K562 (cell line): ENCODE results near the gene BRSK1. TPM values are rescaled to one million over a fixed set of nuclear protein-coding genes. Genes with fewer than 3 reads are reported as not detected.

ENCODE experiments used
- ARID2 ChIP-seq: fragments of 450-650 bp; IDR thresholded peaks from 2 replicates; pipeline ENCODE4 v1.6.1; 2017; ENCODE audit warnings: antibody characterized with exemption, mild to moderate bottlenecking
- CBX2 ChIP-seq: fragments of 200-600 bp; sonication (generic); IDR thresholded peaks from one replicate; pipeline ENCODE4 v1.6.1; 2012; ENCODE audit warnings: mild to moderate bottlenecking, low read length, inconsistent platforms; ENCODE audit not compliant: insufficient read depth, poor library complexity, severe bottlenecking
- HCFC1 ChIP-seq: IDR thresholded peaks from 2 replicates; pipeline ENCODE4 v1.6.1; 2012; ENCODE audit warnings: low read depth, low read length, improper control_type of control experiment
- HLTF ChIP-seq: fragments of 450-650 bp; IDR thresholded peaks from 2 replicates; pipeline ENCODE4 v1.6.1; 2016
- JUNB ChIP-seq: fragments of 450-650 bp; formaldehyde crosslinking; conservative IDR thresholded peaks from 2 replicates; pipeline ENCODE4 v1.4.0; 2020; ENCODE audit warnings: mild to moderate bottlenecking
- MIER1 ChIP-seq: fragments of 450-650 bp; IDR thresholded peaks from 2 replicates; pipeline ENCODE4 v1.6.1; 2016; ENCODE audit warnings: antibody characterized with exemption, mild to moderate bottlenecking, low read depth
- POLR2G ChIP-seq: fragments of 200-400 bp; formaldehyde crosslinking; IDR thresholded peaks from 2 replicates; pipeline ENCODE4 v1.6.1; 2017; ENCODE audit warnings: low read depth, mild to moderate bottlenecking, antibody characterized with exemption, low read length, moderate library complexity
- RBM17 ChIP-seq: fragments of 200-400 bp; formaldehyde crosslinking; IDR thresholded peaks from 2 replicates; pipeline ENCODE4 v1.6.1; 2017; ENCODE audit warnings: low read depth, mild to moderate bottlenecking, low read length, borderline replicate concordance
- SIX5 ChIP-seq, 2 experiments: IDR thresholded peaks; 2 replicates each; pipeline ENCODE4 v1.6.1; 2011; ENCODE audit warnings: low read length in 2 of 2, borderline replicate concordance in 1 of 2, low read depth in 1 of 2, mild to moderate bottlenecking in 1 of 2, moderate library complexity in 1 of 2; ENCODE audit not compliant: insufficient read depth in 1 of 2
- SNIP1 ChIP-seq: fragments of 450-650 bp; IDR thresholded peaks from 2 replicates; pipeline ENCODE4 v1.7.1; 2017; ENCODE audit warnings: low read depth, mild to moderate bottlenecking
- ZBTB5 ChIP-seq: fragments of 450-650 bp; IDR thresholded peaks from 2 replicates; pipeline ENCODE4 v1.6.1; 2017; ENCODE audit warnings: antibody characterized with exemption
- ZNF3 ChIP-seq: fragments of 250-450 bp; sonication (Bioruptor Pico); IDR thresholded peaks from 2 replicates; pipeline ENCODE4 v1.5.0; 2021; ENCODE audit warnings: mild to moderate bottlenecking, moderate library complexity
- ZNF395 ChIP-seq: fragments of 200-800 bp; sonication (Bioruptor generic); IDR thresholded peaks from 2 replicates; pipeline ENCODE4 v1.6.1; 2017; ENCODE audit warnings: missing genetic modification characterization, missing compliant biosample characterization
- polyA plus RNA-seq, 8 experiments: library from polyadenylated mRNA; depleted of rRNA in 4 of 8; stranded (reverse) in 5 of 8; unstranded in 3 of 8; fragments of >200 nt; fragmentation: Nextera tagmentation in 2 of 8; fragmentation: Illumina TruSeq in 1 of 8; extraction: Ambion mirVana in 2 of 8; extraction: Trizol in 1 of 8; gene quantifications; 2 replicates each; pipeline versions ENCODE4 v1.2.1 to v1.2.3, GENCODE V29; 2011 to 2014; ENCODE audit warnings: inconsistent platforms in 1 of 8, missing spikeins in 1 of 8
- total RNA-seq, 7 experiments: library from RNA; depleted of rRNA in 6 of 7; stranded (reverse); fragments of >200 nt in 6 of 7; fragmentation: Illumina TruSeq in 2 of 7; extraction: Trizol in 2 of 7; gene quantifications; 2 replicates each; pipeline versions ENCODE4 v1.2.1 to v1.2.3, GENCODE V29; 2011 to 2021; ENCODE audit warnings: low replicate concordance in 1 of 7
- TF ChIP-seq, protein P1 (sequence below): fragments of 250-450 bp; sonication (Bioruptor Pico); IDR thresholded peaks from 2 replicates; pipeline ENCODE4 v1.9.0; 2021; ENCODE audit warnings: mild to moderate bottlenecking

Gene BRSK1
- total and polyA plus RNA-seq, 9 of the 15 experiments (the other 6 are each of a cell fraction or from before 2014, with no cell fraction given), result 1.7 to 9.3 (median 3.8) TPM; not detected in 2

DNA sequence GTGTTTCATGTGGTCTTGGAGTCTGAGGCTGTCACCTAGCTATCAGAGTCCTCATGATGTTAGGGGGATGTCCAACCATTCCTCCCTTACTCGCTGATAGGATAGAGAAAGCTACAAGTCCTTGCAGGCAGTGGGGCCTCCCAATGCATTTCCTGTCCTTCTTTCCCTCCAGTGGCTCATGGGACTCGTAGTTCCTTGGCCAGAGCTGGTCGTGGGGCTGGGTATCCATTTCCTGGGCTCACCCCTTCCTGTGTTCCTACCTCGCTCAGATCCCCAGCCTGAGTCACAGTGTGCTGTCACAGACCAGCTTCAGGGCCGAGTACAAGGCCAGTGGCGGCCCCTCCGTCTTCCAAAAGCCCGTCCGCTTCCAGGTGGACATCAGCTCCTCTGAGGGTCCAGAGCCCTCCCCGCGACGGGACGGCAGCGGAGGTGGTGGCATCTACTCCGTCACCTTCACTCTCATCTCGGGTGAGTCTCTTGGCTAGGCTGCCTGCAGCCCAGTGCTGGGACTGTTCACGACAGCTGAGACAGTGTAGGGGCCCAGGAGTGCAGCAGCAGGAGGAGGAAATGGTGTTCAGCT, 22.3 kb downstream of the BRSK1 start (continued):
- no peak for TF ChIP-seq JUNB (CRISPR knock-in tag)
- TF ChIP-seq CBX2, result no peak
- no peak for TF ChIP-seq SNIP1
- 0 out of 2 replicates have a peak, but pooled peaks have one; percentile 3 for TF ChIP-seq ZNF395 (CRISPR knock-in tag)
- TF ChIP-seq RBM17, result no peak
- TF ChIP-seq ZBTB5, result no peak
- no peak for TF ChIP-seq ARID2
- peak; percentile 59 for TF ChIP-seq HCFC1
- TF ChIP-seq HLTF, result no peak
- 0 out of 2 replicates have a peak, but pooled peaks have one; percentile 38 for TF ChIP-seq POLR2G
- no peak for TF ChIP-seq MIER1
- TF ChIP-seq SIX5 (IDR thresholded peaks at IDR 0.05; ENCODE audit: borderline replicate concordance in 1 of 2, insufficient read depth in 1 of 2, low read depth in 1 of 2, low read length in 2 of 2), result peak in 1 of 2 experiments; percentile 31; a peak in 1 of 4 replicates
- no peak for TF ChIP-seq ZNF3 (CRISPR knock-in tag)
- TF ChIP-seq, protein P1, sequence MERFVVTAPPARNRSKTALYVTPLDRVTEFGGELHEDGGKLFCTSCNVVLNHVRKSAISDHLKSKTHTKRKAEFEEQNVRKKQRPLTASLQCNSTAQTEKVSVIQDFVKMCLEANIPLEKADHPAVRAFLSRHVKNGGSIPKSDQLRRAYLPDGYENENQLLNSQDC (CRISPR knock-in tag), result no peak
